HG03457 (cell line): ENCODE measurements around the gene TMEM86A.

Source experiments
- ATAC-seq: cut with Tn5 transposase; IDR thresholded peaks from one replicate; pipeline ENCODE4 v1.9.1; 2021; ENCODE audit warnings: moderate number of reproducible peaks; ENCODE audit not compliant: unreplicated experiment

The TMEM86A gene

DNA sequence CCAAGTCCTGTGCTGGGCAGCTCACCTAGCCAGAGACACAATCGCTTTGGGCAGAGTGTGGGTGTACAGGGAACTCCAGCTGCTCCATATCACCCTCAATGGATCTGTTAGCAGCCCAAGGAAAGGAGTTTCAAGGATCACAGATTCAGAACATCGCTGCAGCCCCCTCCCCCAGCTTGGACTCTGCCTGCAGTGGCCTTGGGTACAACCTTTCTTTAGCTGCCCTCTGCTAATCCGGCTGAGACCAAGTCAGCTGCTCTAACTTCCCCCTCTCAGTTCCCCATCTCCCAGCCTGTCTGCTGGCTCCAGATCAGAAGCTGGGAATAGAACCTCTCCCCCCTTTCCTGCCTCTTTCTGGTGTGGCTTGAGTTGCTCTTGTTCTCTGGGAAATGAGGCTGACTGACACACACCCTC is 1.3 kb downstream of the TMEM86A start:
- no peak for ATAC-seq

GRCh38 chr11:18700375-18700774 is 1.8 kb downstream of the TMEM86A start:
- ATAC-seq: no peak

DNA sequence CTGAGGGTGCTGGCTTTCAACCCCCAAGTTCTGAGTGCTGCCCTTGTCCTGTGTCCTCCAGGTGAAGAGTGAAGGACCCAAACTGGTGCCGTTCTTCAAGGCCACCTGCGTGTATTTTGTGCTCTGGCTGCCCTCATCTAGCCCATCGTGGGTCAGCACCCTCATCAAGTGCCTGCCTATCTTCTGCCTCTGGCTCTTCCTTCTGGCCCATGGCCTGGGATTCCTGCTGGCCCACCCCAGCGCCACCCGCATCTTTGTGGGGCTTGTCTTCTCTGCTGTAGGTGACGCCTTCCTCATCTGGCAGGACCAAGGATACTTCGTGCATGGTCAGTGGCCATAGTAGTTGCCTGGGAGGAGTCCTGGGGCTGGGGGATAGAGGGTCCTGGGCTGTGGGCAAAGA is 2.3 kb downstream of the TMEM86A start:
- ATAC-seq: no peak

- ATAC-seq: no peak
Observed at GRCh38 chr11:18701614-18702216, 3.1 kb downstream of the TMEM86A start.

DNA sequence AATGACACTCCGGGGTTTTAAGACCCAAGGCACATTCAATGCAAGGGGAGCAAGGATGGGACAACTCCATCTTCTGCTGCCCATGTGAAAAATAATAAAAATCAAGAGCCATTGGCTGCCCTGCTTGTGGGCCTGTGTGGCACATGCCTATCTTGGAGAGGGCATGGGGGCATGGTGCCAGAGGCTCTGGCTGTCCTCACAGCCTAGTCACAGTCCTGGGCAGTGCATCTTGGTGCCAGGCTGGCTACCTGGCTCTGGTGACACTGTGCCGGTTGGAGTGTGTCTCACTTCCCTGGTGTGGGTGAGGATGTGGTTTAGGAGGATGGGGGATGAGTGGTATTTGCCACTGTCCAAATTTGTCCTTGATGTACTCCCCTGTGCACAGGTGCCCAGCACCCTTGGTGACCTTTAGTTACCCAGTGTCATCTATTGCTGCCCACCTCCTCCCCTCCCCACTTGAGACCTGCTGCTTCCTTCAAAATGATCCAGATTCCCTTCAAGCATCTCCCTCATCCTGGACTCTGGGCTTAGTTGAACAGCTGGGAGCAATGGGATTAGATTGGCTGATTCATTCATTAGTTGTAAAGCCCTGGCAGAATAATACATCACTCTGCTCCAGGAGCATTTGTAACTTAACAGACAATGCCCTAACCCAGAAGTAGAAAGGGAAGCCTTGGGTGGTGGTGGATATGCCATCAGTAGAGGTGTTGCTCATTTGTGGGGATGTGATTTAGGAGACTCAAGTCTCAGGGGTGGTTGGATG is 4.6 kb downstream of the TMEM86A start:
- ATAC-seq: no peak

- no peak for ATAC-seq
Observed at GRCh38 chr11:18704045-18704645, 5.6 kb downstream of the TMEM86A start.

GRCh38 chr11:18704698-18705097 is 6.1 kb downstream of the TMEM86A start:
- no peak for ATAC-seq

- no peak for ATAC-seq
Observed at GRCh38 chr11:18705651-18706281, 7.2 kb downstream of the TMEM86A start.

DNA sequence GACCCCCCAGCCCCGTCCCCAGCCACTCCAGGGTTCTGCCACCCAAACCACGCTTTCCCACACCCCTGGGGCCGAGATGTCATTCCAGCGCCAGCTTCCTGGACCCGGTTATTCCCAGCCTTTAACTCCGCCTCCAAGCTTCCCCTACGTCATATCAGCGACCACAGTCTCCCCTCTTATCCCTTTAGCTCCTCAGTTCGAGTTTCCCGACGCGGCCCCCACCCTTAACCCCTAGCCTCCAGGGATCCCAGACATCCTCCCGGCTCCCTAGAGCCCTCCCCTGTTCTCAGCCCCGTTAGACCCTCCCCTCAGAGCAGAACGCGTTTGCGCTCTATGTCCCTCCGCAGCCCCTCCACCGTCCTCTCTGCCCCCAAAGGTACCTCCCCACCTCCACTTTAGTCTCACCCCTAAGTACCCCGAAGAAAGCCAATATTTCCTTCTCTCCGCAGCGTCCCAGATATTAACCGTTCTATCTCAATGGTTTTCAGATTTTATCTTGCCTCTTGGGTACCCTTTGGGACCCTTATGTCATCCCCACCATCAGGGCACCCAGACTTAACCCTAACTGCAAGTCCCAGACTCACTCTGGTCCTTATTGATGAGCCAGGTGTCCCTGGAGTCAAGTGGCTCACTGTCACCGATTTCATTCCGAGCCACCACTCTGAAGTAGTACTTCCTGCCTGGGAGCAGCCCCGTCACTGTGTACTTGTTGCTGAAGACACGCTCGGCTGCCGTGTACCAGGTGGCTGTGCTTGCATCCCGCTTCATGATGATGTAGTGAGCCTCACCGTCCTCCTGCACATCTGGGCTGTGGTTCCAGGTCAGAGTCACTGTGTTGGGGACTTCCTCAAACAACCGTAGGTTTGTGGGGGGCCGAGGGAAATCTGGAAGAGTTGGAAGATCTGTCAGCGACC is 8.0 kb downstream of the TMEM86A start:
- ATAC-seq: no peak

DNA sequence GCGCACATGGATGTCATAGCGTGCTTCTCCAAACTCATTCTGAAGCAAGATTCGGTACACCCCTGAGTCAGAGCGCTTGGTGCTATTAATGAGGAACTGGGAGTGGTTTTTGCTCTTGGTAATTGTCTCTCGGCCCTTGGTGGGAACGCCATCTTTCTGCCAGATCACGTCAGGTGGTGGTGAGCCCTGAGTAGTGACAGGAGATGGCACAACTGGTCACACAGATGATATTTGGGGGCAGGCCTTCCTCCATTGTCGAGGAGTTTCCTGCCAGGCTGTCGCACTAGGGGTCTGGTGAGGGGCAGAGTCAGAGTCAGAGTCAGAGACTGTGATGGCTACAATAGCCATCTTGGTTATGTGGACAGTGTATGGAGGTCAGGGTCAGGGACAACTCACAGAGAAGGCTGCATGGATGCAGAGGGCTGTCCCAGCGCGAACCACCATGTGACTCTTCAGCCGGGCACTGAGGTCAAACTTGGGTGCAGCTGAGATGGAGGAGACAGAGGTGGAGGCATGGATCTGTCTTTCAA is 9.3 kb downstream of the TMEM86A start:
- ATAC-seq: no peak

DNA sequence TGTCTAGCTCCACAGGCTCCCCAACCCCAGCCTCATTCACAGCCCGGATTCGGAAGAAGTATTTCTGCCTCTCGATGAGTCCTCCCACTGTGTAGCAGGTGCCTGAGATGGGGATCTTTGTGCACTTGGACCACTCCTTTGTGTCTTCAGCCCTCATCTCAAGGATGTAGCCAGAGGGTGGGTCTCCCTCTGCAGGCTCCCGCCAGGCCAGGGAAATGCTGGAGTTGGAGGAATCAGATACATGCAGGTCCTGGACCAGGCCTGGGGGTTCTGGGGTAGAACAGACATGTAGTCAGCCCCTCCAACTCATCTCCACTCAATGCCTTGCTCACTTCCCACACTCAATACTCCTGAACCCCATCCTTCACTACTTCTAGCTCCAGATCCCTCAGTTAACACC is 10.8 kb downstream of the TMEM86A start:
- ATAC-seq: no peak

- ATAC-seq: no peak
Observed at GRCh38 chr11:18710545-18710944, 12.0 kb downstream of the TMEM86A start.

- ATAC-seq: no peak
Observed at GRCh38 chr11:18713646-18714442, 15.3 kb downstream of the TMEM86A start.

GRCh38 chr11:18714443-18714780 is 15.8 kb downstream of the TMEM86A start:
- no peak for ATAC-seq

DNA sequence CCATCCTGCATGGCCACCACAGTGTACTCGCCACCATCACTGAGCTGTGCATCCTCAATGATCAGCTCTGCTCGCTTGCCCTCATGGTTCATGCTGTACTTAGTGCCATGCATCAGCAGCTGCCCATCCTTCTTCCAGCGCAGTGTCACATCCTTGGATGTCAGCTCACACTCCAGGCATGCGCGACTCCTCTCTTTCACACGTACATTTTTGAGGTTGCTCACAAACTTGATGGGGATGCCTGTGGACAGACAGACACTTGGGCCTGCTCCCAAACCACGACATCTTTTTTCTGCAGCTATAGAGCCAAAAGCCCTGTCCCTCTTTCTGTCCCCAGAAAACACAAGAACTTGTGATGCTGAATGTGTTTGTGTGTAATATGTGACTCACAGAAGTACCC is 16.9 kb downstream of the TMEM86A start:
- ATAC-seq: no peak

- no peak for ATAC-seq
Observed at GRCh38 chr11:18720091-18720807, 21.7 kb downstream of the TMEM86A start.

DNA sequence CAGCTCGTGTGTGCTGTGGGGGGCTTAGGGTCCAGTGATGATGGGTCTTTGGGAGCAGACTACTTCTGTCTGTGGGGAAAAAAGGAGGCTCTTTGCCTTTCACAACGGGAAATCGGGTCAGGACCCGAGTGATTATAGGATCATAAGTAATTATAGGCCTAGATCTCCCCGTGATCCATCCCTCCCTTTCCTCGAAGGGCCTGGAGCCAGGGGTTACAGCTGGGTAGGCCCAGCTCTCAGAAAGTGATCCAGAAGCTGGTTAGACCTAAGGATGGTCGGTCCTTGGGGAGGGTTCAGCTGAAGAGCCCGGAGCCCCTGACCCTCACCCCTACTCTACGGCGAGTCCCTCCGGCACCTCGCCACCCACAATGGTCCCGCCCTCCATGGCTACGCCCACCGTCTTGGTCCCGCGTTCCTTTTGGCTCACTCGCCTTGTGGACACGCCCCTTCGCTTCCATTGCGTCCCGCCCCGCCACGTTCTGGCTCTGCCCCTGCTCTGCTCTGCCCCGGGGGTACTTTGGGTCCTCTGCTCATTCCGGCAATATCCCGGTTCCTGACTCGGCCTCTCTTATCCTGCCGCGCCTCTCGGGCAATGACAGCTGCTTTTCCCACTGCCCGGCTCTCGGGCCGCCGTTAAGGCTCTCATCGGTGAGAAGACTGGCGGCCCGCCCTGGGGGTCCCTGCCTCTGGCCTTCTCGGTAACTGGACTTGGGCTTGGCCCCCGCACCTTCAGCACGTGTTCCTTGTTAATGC is 22.4 kb downstream of the TMEM86A start:
- ATAC-seq: no peak

- ATAC-seq: no peak
Observed at GRCh38 chr11:18721561-18722292, 23.1 kb downstream of the TMEM86A start.
